ENCODE results near the gene CHD8. TPM values are rescaled to one million over a fixed set of nuclear protein-coding genes. Genes with fewer than 3 reads are reported as not detected.
A peak's percentile ranks its signal among the peaks of the same experiment; 100 is the strongest.

The CHD8 gene
- total and polyA plus RNA-seq, 10 of the 15 experiments (the other 5 are each of a cell fraction or from before 2014, with no cell fraction given), result 20.2 to 79.5 (median 35.5) TPM

GRCh38 chr14:21369949-21370679, 85.8 kb downstream of the CHD8 start:
- ChIA-PET CTCF (interaction anchor here (1.3 kb wide), 1 partner anchor 13 kb away, joined by 3 read pairs; no protein-coding TSS in a partner anchor), SMC1A (ENCODE audit: uncharacterized antibody, unreplicated experiment) (interaction anchor here (1.3 kb wide), 1 partner anchor 9 kb away, joined by 3 read pairs; no protein-coding TSS in a partner anchor), POLR2A (no interaction called here), RAD21 (ENCODE audit: unreplicated experiment) (no interaction called here)
- 45% methylated on average over 4 of the region's 4 CpGs for WGBS (ENCODE audit: insufficient coverage, insufficient replicate concordance, low lambda C conversion rate, missing lambda C conversion rate)
- Histone ChIP-seq H3K4me1 (ENCODE audit: control insufficient read depth, insufficient read depth, low read length) (no peaks in the 10 kb centered on the region), H3K27me3 (replicated peaks in 1 of 2; ENCODE audit: control insufficient read depth in 2 of 2, insufficient read depth in 2 of 2, low read length in 1 of 2) (no peaks in the 10 kb centered on the region), H3K79me2 (ENCODE audit: control insufficient read depth, insufficient read depth, low read length) (peaks cover 7% of the 10 kb centered on the region), H3K9me3 (replicated peaks; ENCODE audit: control insufficient read depth, insufficient read depth, low read length) (no peaks in the 10 kb centered on the region), H3K4me3 (no peak overlapping the region), H3K9ac (ENCODE audit: control insufficient read depth, insufficient read depth, low read length) (no peak overlapping the region), H3K4me2 (ENCODE audit: control insufficient read depth, insufficient read depth) (no peak overlapping the region), H3K36me3 (ENCODE audit: control insufficient read depth in 2 of 2, insufficient read depth in 2 of 2, low read length in 1 of 2) (peaks cover 8 to 19% of the 10 kb centered on the region in 2 experiments), H3K27ac (ENCODE audit: control insufficient read depth, insufficient read depth) (no peak overlapping the region), H2AFZ (ENCODE audit: control insufficient read depth, low read depth, low read length) (no peak overlapping the region), H4K20me1 (ENCODE audit: control insufficient read depth, insufficient read depth) (no peaks in the 10 kb centered on the region; the same call in 1 of the 2 replicates)
- TF ChIP-seq RUNX3 (IDR thresholded peaks at IDR 0.05; ENCODE audit: low read length) (no peak), ZNF274 (IDR thresholded peaks at IDR 0.05; ENCODE audit: insufficient read depth, insufficient read length) (no peak), MTA2 (IDR thresholded peaks at IDR 0.05; ENCODE audit: low read depth) (no peak), PKNOX1 (IDR thresholded peaks at IDR 0.05) (no peak), PRDM15 (CRISPR knock-in tag; IDR thresholded peaks at IDR 0.05) (no peak), TCF7 (IDR thresholded peaks at IDR 0.05; ENCODE audit: borderline replicate concordance) (no peak), SREBF1 (IDR thresholded peaks at IDR 0.05; ENCODE audit: low read length) (no peak), REST (IDR thresholded peaks at IDR 0.05; ENCODE audit: low read depth, low read length) (no peak), SIN3A (IDR thresholded peaks at IDR 0.05; ENCODE audit: low read depth, low read length) (no peak), BCLAF1 (IDR thresholded peaks at IDR 0.05) (no peak), NFIC (IDR thresholded peaks at IDR 0.05; ENCODE audit: low read depth, low read length) (no peak)
- in situ Hi-C loops (cut with MboI), result no loop called here
- FAIRE-seq (no peak), DNase-seq (ENCODE audit: low read depth, low spot score) (no peak), ATAC-seq (no peak)
- intact Hi-C loops (cut with micrococcal nuclease; ENCODE audit: unreplicated experiment), result no loop called here
- TSS peak; percentile 25 for BruUV-seq (replicated peaks)

Measured in GM12878 (cell line).